ENCODE data around the gene SFXN2. TPM values are rescaled to one million over a fixed set of nuclear protein-coding genes. Genes with fewer than 3 reads are reported as not detected.

The SFXN2 gene
- polyA plus RNA-seq, 1 of the 3 experiments (the other 2 are of a cell fraction): 10.2 TPM

- CTCF ChIA-PET: no interaction called here
- WGBS (ENCODE audit: low lambda C conversion rate): 48% methylated on average over 6 of the region's 6 CpGs
- no peaks in the 10 kb centered on the region for H3K36me3 ChIP-seq (replicated peaks in 1 of 2; ENCODE audit: control insufficient read depth in 1 of 2, insufficient read depth in 2 of 2, low read length in 1 of 2)
- H3K4me2 ChIP-seq: peak overlapping the region; percentile 16; the same call in 1 of the 2 replicates
- DNase-seq: no peak
- POLR2A ChIA-PET: interaction anchor here (1.1 kb wide), 2 partner anchors 11 to 17 kb away, joined by 3 read pairs; no protein-coding TSS in a partner anchor
- peaks cover 52% of the 10 kb centered on the region for H3K79me2 ChIP-seq (ENCODE audit: insufficient read depth)
- peak overlapping the region; percentile 29 to 62 for H3K27ac ChIP-seq (ENCODE audit: low read depth in 2 of 2, low read length in 1 of 2)
- no peak overlapping the region for H3K9ac ChIP-seq
- TF ChIP-seq RCOR1 (IDR thresholded peaks at IDR 0.05; ENCODE audit: low read length) (no peak), USF1 (IDR thresholded peaks at IDR 0.05; ENCODE audit: borderline replicate concordance, low read depth) (no peak), CTCF (IDR thresholded peaks at IDR 0.05) (no peak), GABPA (IDR thresholded peaks at IDR 0.05; ENCODE audit: low read depth) (no peak), REST (IDR thresholded peaks at IDR 0.05; ENCODE audit: low read depth, low read length) (no peak), ELF1 (IDR thresholded peaks at IDR 0.05) (no peak), PBX3 (IDR thresholded peaks at IDR 0.05) (peak; percentile 60), MAX (IDR thresholded peaks at IDR 0.05; ENCODE audit: low read depth) (no peak), MXI1 (IDR thresholded peaks at IDR 0.05; ENCODE audit: low read depth, low read length) (no peak), ZBTB33 (IDR thresholded peaks at IDR 0.05; ENCODE audit: borderline replicate concordance, low read depth) (no peak), CHD2 (IDR thresholded peaks at IDR 0.05; ENCODE audit: low read length, partially characterized antibody) (no peak), FOXM1 (IDR thresholded peaks at IDR 0.05; ENCODE audit: low read depth) (no peak), NRF1 (IDR thresholded peaks at IDR 0.05; ENCODE audit: low read depth, low read length) (no peak), POLR2AphosphoS5 (IDR thresholded peaks at IDR 0.05; ENCODE audit: low read depth, low read length) (0 out of 2 replicates have a peak, but pooled peaks have one; percentile 19), EP300 (IDR thresholded peaks at IDR 0.05; ENCODE audit: borderline replicate concordance in 1 of 2, low read depth in 1 of 2, low read length in 1 of 2) (no peak; a peak in 1 of 4 replicates), FOXJ3 (CRISPR knock-in tag; IDR thresholded peaks at IDR 0.05) (no peak), RFX5 (IDR thresholded peaks at IDR 0.05; ENCODE audit: low read length) (no peak), GATA2 (CRISPR knock-in tag; IDR thresholded peaks at IDR 0.05) (no peak), SIN3A (IDR thresholded peaks at IDR 0.05; ENCODE audit: borderline replicate concordance, low read depth, low read length) (no peak), TCF12 (IDR thresholded peaks at IDR 0.05) (peak; percentile 45; the same call in 1 of the 2 replicates), EZH2phosphoT487 (IDR thresholded peaks at IDR 0.05; ENCODE audit: borderline replicate concordance, low read depth) (no peak)
- H4K20me1 ChIP-seq (ENCODE audit: insufficient read depth): peaks cover 5% of the 10 kb centered on the region; the same call in 1 of the 2 replicates
- no peak overlapping the region for H2AFZ ChIP-seq (ENCODE audit: low read depth)
- H3K9me2 ChIP-seq: no peaks in the 10 kb centered on the region
- H3F3A ChIP-seq (replicated peaks; ENCODE audit: insufficient read depth): peaks cover 8% of the 10 kb centered on the region
- peaks cover 8 to 13% of the 10 kb centered on the region in 2 experiments; a peak in 2 of 4 replicates for H3K4me1 ChIP-seq (ENCODE audit: control insufficient read depth in 1 of 2, insufficient read depth in 2 of 2, low read depth in 1 of 2, low read length in 1 of 2)
- no peaks in the 10 kb centered on the region for H3K27me3 ChIP-seq (ENCODE audit: insufficient read depth)
- no peaks in the 10 kb centered on the region for H3K9me3 ChIP-seq
- no peak overlapping the region for H3K4me3 ChIP-seq (ENCODE audit: low read depth in 2 of 2, low read length in 1 of 2)
These were observed 50.2 kb downstream of the SFXN2 start for GRCh38 chr10:102764470-102765161.
